NOMO-1 treated with dmso at 0.1 percent for 144 hours (cell line): ENCODE measurements around the gene NOL12.
"Not testable (repeated sequence)": the region's sequence is repeated elsewhere in the genome, so short reads cannot be mapped to it uniquely, and the experiment has no call there.

Source experiments
- DNase-seq: peaks from one replicate; lab custom pipeline; 2025; ENCODE audit not compliant: unreplicated experiment; lab: John Stamatoyannopoulos, UW

Gene NOL12

DNA sequence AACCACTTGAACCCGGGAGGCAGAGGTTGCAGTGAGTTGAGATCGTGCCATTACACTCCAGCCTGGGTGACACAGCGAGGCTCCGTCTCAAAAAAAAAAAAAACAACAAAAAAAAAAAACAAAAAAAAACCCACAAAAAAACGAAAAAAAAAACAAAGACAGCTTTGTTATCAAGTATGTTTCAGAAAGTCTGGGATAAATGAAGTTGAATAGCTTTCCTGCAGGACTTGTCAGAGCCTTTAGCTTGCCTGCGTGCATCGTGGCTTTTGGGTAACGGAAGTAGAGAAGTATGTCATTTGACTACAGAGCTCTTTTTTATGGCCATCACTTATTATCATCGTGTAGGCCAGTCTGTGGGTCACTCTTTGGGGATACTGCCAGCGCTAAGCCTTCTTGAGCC lies 25.3 kb downstream of the NOL12 start:
- no peak for DNase-seq

DNA sequence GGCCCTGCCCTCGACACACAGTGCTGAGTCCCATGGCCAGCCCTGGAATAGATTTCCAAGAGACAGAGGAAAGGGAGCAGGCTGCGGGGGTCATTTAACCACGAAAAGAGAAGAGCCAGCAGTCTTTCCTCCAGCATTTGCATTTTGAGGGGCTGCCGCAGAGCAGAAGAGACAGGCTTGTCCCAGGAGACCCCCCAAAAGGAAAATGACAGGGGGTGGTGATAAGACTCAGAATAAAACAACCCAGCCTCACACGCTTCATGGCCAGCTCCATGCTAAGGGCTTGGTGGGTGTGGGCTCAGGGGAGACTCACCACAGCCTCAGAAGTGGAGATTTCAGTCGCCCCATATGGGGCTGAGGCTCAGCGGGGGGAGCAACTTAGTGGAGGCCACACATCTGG lies 27.6 kb downstream of the NOL12 start:
- no peak for DNase-seq

DNA sequence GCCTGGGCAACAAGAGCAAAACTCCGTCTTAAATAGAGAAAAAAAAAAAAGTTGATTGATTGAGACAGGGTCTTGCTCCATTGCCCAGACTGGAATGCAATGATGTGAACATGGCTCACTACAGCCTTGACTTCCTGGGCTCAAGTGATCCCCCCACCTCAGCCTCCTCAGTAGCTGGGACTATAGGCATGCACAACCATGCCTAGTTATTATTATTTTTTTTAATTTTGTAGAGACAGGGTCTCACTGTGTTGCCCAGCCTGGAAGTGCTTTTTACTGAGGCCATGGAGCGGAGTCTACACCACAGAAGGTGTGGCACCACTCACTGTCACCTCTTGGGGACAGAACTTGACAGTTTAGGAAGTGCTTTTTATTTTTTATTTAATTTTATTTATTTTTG lies 28.5 kb downstream of the NOL12 start:
- DNase-seq = no peak

DNA sequence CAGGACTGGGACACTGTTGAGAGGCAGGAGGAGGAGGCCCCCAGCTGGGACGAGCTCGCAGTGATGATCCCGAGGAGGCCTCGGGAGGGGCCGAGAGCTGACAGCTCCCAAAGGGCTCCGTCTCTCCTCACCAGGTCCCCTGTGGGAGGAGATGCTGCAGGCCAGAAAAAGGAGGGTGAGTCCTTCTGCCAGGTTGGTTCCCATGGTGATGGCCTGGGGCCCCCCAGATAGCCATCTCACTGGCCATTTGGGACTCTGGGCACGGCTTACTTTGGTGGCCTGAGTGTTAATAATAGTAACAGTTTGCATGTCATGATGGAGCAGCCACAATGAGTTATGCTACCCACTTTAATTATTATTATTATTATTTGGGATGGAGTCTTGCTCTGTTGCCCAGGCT lies 29.6 kb downstream of the NOL12 start:
- DNase-seq = no peak

DNA sequence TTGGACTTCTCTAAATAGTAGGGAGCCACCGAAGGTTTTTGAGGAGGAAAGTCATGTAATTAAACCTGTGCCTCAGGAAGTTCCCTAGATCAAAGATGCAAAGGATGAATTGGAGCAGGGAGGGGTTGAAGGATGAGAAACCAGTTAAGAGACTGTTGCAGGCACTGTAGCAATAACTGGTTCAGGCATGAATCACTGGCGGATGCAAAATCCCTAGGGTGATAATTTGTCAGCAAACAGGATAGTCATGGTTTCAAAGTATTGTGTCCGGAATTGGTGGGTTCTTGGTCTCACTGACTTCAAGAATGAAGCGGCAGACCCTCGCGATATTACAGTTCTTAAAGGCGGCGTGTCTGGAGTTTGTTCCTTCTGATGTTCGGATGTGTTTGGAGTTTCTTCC lies 30.6 kb downstream of the NOL12 start:
- no peak for DNase-seq

DNA sequence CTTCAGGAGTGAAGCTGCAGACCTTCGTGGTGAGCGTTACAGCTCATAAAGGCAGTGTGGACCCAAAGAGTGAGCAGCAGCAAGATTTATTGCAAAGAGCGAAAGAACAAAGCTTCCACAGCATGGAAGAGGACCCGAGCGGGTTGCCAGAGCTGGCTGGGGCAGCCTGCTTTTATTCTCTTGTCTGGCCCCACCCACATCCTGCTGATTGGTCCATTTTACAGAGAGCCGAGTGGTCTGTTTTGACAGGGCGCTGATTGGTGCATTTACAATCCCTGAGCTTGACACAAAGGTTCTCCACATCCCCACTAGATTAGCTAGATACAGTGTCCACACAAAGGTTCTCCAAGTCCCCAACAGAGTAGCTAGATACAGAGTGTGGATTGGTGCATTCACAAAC lies 31.1 kb downstream of the NOL12 start:
- DNase-seq = not testable (repeated sequence)

DNA sequence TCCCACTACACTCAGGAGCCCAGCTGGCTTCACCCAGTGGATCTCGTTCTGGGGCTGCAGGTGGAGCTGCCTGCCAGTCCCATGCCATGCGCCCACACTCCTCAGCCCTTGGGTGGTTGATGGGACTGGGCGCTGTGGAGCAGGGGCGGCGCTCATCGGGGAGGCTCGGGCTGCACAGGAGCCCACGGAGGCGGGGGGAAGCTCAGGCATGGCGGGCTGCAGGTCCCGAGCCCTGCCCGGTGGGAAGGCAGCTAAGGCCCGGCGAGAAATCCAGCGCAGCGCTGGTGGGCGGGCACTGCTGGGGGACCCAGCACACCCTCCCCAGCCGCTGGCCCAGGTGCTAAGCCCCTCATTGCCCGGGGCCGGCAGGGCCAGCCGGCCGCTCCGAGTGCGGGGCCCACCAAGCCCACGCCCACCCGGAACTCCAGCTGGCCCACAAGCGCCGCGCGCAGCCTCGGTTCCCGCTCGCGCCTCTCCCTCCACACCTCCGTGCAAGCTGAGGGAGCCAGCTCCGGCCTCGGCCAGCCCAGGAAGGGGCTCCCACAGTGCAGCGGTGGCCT lies 31.7 kb downstream of the NOL12 start:
- DNase-seq = not testable (repeated sequence)

DNA sequence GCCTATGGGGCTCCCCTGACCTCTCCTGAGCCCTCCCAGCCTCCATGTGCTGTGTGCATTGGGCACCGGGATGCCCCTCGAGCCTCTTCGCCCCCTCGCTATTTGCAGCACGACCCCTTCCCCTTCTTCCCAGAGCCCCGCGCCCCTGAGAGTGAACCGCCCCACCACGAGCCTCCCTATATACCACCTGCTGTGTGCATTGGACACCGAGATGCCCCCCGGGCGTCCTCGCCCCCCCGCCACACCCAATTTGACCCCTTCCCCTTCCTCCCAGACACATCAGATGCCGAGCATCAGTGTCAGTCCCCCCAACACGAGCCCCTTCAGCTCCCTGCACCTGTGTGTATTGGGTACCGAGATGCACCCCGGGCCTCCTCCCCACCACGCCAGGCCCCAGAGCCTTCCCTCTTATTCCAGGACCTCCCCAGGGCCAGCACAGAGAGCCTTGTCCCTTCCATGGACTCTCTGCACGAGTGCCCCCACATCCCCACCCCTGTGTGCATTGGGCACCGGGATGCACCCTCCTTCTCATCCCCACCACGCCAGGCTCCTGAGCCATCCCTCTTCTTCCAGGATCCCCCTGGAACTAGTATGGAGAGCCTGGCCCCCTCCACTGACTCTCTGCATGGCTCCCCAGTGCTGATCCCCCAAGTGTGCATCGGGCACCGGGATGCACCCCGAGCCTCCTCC lies 39.6 kb downstream of the NOL12 start:
- no peak for DNase-seq

DNA sequence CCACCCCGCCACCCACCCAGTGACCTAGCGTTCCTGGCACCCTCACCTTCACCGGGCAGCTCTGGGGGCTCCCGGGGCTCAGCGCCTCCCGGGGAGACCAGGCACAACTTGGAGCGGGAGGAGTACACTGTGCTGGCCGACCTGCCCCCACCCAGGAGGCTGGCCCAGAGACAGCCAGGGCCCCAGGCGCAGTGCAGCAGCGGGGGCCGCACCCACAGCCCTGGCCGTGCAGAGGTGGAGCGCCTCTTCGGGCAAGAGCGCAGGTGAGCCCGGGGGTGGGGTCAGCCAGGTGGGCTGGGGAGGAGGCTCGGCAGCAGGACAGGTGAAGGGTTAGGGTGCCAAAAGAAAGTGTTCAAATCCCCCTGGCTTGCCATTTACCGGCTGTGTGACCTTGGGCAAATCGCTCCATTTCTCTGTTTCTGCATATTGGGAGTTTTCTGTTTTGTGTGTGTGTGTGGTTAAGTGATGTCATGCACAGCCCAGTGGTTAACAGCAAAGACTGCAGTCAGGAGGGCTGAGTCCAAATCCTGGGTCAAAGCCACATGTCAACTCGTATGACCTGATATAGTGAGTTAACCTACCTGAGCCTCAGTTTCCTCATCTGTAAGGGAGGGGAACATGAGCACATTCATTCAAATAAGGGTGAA lies 40.2 kb downstream of the NOL12 start:
- no peak for DNase-seq

DNA sequence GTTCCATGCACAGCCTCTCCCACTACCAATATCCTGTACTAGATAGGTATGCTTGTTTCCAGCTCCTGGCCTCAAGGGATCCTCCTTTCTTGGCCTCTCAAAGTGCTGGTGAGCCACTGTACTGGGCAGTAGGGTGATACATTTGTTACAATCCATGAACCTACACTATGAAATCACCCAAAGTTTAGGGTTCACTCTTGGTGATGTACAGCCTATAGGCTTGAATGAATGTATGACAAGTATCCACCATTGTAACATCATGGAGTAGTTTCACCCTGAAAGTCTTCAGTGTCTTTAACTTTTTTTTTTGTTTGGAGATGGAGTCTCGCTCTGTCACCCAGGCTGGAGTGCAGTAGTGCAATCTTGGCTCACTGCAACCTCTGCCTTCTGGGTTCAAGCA lies 42.5 kb downstream of the NOL12 start:
- no peak for DNase-seq

DNA sequence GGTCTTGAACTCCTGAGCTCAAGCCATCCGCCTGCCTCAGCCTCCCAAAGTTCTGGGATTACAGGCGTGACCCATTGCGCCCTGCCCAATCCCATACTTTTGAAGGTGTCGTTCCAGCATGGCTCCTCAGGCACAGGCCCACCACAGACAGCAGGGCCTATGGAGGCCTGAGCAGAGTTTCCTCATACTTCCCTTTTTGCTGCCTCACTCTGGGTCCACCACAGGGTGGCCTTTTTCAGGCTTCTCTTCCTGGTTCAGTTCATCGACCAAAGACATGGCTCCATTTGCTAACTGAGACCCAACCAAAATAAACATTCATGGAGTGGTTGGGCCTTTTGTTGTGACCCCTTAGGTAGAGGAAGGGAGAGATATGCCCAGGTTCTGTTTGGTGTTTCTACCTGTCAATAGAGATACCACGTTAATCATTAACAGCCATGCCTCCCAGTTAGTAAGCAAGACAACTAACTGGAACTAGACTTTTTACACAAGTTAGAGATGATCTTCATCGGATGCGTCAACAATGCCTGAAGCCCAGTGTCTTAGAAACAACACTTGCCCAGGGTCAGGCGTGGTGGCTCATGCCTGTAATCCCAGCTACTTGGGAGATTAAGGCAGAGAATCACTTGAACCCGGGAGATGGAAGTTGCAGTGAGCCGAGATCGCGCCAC lies 45.8 kb downstream of the NOL12 start:
- peak; percentile 66 for DNase-seq

DNA sequence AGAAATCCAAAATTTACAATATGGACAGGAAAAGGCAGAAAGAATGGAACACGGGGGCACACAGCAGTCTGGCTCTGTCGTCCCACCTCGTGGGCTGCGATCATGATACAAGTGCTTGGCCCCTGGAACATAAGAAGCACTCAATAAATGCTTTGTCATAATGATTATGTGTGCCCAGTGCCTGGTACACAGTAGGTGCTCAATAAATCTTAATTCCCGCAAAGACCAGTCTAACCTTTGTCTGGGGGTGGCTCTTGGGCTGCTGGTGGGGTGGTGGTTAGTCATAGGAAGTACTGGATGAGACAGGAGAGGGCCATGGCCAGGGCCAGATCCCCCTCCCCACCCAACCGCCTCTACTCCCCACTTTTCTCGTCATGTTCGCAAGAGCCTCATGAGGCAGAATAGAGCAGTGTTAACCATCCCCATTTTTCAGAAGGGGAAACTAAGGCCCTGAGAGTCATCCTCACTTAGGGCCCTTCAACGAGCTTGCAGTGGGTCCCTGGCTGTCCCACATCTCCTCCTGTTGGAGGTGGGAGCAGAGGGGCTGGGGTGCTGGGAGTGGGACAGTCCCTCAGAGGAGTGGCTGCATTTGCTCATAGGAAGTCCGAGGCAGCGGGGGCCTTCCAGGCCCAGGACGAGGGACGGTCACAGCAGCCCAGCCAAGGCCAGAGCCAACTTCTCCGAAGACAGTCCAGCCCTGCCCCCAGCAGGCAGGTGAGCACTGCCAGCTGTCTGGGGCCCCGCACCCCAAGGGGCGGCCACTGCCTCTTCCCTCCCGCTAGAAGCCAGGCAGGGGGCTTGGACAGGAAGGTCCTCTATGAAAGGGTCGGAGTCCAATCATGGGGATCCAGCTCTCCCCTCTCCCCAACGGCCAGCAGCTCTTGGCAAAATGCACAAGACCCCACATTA lies 46.8 kb downstream of the NOL12 start:
- no peak for DNase-seq

DNA sequence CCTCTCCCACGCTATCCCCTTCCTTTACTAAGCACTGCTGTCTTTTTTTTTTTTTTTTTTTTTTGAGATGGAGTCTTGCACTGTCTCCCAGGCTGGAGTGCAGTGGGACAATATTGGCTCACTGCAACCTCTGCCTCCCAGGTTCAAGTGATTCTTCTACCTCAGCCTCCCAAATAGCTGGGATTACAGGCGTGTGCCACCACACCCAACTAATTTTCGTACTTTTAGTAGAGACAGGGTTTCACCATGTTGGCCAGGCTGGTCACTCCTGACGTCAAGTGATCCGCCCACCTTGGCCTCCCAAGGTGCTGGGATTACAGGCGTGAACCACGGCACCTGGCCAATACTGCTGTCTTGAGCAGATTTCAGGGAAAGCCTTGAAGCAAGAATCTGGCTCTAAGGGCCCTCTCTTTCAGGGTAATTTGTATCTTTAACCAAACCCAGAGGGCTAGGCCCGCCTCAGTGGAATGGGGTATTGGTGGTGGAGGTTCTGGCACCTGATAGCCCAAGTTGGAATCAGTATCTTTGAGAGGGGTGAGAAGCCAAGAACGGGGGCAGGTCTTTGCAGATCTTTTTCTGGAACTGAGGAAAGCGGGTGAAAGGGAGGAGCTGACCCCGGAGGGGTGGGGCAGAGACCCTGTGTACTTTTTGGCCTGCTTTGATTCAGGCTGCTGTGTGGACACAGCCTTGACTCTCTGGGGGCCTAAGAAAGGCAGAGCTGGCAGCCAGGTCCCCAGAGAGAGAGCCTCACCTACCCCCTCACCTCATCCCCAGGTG lies 47.7 kb downstream of the NOL12 start:
- DNase-seq = no peak

DNA sequence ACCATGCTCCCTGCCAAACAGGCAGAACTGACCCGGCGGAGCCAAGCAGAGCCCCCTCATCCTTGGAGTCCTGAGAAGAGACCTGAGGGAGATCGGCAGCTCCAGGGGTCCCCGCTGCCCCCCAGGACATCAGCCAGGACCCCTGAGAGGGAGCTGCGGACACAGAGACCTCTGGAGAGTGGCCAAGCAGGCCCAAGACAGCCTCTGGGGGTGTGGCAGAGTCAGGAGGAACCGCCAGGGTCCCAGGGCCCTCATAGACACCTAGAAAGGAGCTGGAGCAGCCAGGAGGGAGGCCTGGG lies 48.2 kb downstream of the NOL12 start:
- no peak for DNase-seq

DNA sequence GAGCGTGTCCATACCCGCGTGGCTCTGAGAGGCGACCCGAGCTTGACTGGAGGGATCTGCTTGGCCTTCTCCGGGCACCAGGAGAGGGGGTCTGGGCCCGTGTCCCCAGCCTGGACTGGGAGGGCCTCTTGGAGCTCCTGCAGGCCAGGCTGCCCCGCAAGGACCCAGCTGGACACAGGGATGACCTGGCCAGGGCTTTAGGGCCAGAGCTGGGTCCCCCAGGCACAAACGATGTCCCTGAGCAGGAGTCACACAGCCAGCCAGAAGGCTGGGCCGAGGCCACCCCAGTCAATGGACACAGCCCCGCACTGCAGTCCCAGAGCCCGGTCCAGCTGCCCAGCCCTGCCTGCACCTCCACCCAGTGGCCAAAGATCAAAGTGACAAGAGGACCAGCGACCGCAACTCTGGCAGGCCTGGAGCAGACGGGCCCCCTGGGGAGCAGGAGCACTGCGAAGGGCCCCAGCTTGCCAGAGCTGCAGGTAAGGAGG lies 48.9 kb downstream of the NOL12 start:
- no peak for DNase-seq

DNA sequence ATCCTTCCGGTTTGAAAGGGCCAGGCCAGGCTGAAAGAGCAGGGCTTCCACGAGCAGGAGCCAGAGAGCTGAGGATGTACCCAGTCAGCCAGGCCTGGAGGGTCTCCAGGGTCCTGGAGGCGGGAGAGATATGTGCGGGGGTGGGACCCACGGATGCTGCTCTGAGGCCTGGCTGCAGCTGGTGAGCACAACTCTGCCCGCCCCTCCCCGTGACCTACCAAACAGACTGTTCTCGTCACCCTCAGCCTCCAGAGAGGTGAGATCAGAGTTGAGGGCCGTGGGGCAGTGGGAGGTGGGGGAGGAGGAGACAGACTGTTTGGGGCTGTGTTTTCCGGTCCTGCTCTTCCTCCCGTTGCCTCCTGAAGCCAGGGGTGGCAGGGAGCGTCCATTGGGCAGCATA lies 52.9 kb downstream of the NOL12 start:
- DNase-seq = no peak

DNA sequence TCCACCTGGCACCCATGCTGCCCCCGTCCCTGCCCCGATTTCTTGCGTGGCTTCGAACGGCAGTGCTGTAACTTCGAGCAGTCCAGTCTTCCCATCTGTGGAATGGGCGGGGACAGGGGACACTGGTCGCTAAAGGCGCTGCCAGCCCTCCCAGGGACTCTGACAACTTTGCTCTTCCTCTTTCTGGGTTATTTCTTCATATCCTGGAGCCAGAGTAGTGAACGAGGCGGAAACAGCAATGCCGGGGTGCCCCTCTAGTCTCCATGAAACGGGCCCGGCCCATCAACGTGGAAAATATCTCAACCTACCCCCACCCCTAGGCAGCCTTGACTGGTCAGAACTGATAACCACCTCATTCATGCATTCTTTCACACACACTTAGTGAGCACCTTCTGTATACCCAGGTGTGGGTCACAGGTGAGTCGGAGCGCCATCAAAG lies 53.5 kb downstream of the NOL12 start:
- DNase-seq = peak; percentile 94

DNA sequence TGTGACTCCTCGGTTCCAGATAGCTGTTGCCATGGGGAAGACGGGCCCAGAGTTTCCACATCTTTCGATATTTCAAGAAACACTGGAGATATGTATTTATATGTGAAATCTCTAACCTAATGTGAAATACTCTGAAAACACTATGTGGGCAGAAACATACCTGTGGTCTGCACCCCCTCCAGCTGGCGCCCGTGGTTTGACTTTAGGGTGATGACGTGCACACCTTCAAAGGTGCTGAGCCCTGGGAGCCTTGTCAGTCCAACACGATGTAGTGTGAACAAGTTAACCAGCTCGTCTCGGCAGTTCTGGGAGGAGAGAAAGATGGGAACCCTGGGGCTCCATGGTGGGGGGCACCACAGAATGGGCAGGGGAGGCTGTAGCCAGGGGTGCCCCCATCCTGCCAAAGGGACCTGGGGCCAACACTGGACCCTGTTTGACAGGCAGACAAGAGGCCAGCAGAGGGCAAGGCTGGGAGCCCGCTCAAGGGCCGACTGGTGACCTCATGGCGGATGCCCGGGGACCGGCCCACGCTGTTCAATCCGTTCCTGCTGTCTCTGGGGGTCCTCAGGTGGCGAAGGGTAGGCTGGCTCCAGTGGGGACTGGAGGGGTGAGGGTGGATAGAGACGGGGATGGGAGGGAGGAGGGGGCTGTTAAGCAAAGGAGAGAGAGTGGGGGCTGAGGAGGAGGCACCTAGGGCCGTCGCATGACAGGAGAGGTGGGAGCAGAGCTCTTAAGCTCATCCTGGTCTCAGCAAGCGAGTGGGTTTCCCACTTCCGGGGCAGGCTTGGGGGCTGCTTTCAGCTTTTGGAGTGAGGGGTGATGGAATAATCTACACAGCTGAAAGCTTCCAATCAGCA lies 54.5 kb downstream of the NOL12 start:
- no peak for DNase-seq

DNA sequence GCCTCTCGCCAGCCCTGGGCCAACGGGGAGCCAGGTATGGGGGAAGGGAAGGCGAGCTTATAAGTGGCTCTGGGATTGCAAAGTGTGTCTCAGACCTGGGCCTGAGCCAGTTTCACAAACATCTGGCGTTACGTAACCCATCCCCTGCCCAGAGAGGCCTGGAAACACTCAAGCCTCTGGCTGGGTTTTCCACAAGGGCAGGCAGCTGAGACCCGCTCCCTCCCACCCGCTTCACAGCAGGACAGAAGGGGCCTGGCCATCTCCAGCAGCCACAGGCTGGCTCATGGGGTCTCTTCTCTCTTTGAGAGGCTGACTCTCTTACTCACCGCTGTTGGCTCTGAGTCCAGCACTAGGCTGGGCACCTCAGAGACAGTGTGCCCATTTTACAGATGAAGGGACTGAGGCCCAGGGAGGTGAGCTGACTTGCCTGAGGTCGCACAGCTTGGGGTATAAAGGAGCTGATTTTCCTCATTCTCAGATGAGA lies 55.2 kb downstream of the NOL12 start:
- DNase-seq = peak; percentile 60
